Right ventricle myocardium superior (tissue), 1 donor: ENCODE results near the gene MAGOH. TPM values are rescaled to one million over a fixed set of nuclear protein-coding genes. Genes with fewer than 3 reads are reported as not detected.

Experiments used
- ATAC-seq: fragments of 200-7000 bp; cut with Tn5 transposase; one replicate; pipeline ENCODE4 v1.9.1; 2020; ENCODE audit warnings: mild to moderate bottlenecking; ENCODE audit not compliant: poor library complexity
- DNase-seq: peaks from one replicate; pipeline ENCODE4 v3.0.0-alpha.2; 2020
- intact Hi-C: fragments of 100-400 bp; cut with DNase I; formaldehyde crosslinking; loops from one replicate; pipeline ENCODE4 v1.11.2; 2022
- total RNA-seq: library from RNA; stranded (reverse); fragmentation: NEBNext Ultra II Directional; extraction: Animal tissue kit (Norgen Biotek cat#: 25700); gene quantifications from one replicate; pipeline ENCODE4 v1.2.1, GENCODE V29; 2021
- donor health status: DM: no; HTN: yes; CAD: no; lungs with severe emphysema.

MAGOH gene
- total RNA-seq, 1 donor from 2014 or later: 24.3 TPM

DNA sequence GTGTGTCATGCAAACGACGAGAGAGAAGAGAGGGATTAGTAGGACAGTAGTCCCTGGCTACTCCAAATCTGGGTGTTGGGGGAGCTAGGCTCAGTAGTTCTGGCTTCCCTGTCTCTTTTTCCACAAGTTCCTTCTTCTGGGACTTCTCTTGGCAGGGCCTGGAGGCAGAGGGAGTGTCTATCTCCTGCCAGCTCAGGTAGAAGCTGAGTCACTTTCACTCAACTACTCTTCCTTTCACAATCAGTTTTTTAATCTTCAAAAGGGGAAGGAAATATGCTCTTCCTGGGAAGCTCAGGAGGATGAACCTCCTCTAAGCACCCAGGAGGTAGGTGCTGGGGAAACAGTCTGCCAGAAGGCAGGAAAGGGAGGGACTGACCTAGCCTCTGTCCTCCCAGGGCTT is 35.2 kb upstream of the MAGOH start:
- no peak for ATAC-seq
- intact Hi-C loops: no loop called here
- no peak for DNase-seq

DNA sequence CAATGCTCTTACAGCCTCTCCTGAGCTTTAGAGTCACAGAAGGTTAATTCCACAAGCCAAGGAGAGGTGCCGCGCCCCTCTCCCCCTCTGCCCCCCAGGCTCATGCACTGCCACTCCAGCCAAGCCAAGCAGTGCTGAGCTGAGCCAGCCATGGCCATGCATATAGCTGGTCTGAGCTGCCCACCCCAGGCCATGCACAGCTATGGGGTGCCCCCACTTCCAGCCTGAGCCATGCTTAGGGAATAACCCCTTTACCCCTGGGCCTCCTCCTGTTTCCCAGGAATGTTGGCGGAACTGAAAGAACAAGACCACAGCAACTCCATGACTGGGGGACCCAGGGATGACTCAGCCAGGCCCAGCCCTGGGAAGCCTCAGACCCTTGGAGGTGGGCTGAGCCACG is 34.0 kb upstream of the MAGOH start:
- ATAC-seq (no peak), DNase-seq (no peak)
- intact Hi-C loops: no loop called here

DNA sequence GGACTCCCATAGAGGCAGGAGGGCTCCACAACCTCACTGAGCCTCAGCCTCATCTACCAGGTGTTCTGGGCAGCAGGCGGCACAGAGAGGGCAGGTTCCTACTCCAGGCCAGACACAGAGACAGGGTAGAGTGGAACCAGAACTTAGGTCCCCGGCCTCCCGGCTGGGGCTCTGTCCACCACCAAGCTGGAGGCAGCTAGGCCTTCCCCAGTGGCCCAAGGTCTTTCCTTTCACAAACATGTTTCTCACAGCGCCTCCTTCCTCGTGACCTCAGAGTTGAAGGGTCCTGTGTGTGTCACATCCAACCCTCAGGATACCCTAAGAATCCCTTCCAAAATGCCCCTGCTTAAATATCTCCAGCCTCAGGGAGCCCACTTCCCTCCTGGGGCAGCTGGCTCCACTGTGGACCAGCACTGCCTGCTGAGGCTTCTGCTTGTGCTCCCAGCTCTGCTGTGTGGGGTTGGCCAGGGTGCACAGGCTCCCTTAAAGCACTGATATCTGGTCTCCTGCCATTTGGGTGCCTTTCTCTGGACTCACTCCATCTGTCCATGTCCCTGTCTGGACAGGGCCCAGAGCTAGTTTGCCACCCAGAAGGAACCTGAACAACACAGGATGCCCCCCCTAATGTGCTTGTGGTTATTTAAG is 33.2 kb upstream of the MAGOH start:
- intact Hi-C loops: no loop called here
- ATAC-seq: no peak
- DNase-seq: no peak

DNA sequence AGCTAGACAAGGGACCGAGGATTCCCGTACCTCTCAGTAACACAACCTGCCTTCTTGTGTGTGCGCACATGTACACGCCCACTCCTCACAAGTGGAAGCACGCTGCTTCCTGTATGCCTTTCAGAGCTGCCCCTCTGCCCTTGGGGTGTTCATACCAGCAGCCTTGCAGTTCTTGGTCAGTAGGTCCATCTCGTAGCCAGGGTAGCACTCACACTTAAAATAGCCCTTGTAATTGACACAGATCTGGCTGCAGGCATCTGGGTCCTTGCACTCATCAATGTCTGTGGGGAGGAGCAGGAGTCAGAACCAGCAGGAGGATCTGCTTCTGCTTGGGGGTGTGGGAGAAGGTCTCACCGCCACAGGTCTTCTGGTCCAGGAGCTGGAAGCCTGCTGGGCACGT is 32.6 kb upstream of the MAGOH start:
- intact Hi-C loops: no loop called here
- DNase-seq (no peak), ATAC-seq (no peak)

DNA sequence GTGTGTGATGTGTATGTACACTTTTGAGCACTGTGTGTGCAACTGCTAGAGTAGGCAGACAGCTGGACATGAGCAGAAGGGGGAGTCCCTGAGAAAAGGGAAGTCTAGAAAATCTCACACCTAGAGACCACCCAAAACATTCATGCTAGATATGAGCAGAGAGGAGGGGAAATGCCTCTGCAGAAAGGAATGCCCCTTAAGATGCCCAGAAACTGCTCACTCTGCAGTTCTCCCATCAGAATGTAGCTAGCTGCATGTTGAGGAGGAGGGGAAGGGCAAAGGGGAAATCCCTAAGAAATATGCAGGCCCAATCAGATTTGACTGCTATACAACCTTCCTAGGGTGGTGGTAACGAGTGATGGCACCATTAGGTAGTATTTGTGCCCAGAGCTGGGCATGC is 31.8 kb upstream of the MAGOH start:
- ATAC-seq (no peak), DNase-seq (no peak)
- intact Hi-C loops: no loop called here

DNA sequence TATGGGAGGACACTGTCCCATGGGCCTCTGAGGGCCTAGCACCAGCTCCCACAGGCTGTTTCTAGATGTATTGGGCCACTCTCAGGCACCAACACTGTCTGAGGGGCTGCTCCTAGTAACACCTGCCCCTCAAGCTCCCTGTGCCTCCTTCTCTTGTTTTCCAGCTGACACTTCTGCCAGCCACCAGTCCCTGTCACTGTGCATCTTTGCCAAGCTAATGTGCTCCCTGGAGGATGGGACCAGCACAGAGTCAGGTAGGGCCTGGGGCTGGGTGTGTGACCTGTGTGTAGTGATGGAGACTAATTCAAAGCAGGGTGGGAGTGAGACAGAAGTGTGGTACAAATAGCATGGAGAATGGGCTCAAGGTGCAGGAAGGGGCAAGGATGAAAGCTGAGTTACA is 29.4 kb upstream of the MAGOH start:
- intact Hi-C loops: no loop called here
- no peak for ATAC-seq
- no peak for DNase-seq

DNA sequence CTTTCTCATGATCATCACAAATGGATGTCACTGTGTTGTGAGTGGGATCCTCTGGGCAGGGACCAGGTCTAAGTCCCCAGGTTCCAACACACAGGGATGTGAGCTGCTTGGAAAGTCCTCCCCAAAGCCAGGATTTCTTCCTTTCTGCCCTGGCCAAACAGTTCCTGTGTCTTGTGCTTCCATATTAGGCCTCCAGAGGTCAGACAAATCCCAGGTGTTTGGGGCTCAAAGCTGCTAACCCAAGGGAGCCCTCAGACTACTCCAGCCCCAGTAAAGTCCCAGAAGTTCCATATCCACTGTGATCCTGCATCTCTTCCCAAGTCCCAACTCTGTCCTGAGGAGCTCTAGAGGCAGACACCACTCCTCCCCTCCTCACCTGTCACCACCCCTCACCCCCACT is 27.7 kb upstream of the MAGOH start:
- intact Hi-C loops: no loop called here
- DNase-seq: no peak
- no peak for ATAC-seq

DNA sequence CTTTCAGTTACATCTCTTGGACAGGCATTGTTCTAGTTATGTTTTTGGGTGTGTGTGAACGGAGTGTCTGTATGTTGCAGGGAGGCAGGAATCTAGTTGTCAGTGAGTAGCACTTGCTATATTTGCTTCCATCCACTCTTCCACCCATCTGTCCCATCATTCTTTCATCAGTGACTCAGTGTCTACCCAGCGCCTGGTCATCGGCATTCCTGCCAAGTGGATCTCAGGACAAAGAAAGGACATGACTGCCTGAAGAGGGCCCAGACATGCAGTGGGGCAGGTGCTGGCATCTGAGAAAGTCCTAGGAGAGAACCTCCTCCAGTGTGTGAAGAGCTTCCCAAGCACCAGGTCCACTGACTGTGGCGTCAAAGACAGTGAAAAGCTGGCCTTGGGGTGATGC is 27.3 kb upstream of the MAGOH start:
- ATAC-seq (no peak), DNase-seq (no peak)
- intact Hi-C loops: no loop called here

DNA sequence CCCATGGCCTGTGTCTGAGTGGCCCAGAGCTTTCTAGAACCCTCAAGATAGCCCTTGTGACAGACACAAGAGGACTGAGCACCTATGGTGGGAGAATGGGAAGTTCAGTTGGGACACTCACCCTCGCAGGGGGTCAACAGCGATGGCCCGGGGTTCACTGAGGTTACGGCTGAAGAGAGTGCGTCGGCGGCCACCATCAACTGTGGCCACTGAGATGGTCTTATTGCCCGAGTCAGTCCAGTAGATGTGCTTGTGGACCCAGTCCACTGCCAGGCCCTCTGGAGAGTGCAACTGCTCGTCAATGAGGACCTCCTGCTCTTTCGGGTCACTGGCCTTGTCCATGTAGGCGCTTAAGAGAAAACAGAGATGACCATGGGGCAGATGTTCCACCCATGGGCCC is 25.7 kb upstream of the MAGOH start:
- DNase-seq (no peak), ATAC-seq (no peak)
- intact Hi-C loops: no loop called here

DNA sequence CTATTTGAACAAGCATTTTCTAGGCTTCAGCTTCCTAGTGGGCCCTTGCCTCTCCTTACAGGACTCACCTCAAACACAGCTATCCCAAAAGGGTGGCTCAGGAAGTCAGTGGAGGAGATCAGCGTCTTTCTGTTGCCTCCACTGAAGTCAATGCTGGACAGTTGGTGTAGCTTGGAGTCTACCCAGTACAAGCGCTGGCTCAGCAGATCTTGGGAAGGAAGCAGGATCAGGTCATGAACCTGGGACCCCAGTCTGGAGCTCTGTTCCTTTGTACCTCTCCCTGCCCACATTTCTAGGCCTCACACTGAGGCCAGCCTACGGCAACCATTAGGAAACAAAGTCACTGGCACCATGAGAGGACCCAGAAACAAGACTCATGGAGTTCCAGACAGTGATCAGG is 23.7 kb upstream of the MAGOH start:
- ATAC-seq (no peak), DNase-seq (no peak)
- intact Hi-C loops: no loop called here

DNA sequence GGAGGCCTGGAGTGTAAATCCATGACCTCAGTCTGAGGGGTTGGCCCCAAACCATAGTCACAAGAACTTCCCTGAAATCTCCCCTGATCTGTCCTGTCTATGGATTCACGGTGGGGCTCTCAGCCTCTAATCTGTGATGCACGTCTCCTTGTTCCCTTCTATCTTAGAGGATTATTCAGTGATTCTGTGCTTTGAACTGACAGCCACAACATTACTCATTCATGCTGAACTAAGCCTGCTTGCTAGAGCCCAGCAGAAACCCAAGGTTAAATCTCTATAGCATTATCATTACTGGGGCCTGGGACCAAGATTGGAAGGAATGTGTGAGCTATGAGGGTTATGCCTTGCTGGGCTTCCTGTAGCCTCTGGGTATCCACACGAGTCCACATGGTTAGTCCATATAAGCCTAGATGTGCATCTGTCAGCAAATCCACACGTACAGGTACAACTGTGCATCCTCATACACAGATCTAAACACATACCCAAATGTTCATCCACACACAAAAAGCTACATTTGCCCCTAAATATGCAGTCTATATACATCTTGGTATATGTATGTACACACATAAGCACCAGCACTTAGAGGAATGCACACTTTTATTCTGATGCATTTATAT is 22.4 kb upstream of the MAGOH start:
- no peak for ATAC-seq
- no peak for DNase-seq
- intact Hi-C loops: no loop called here

DNA sequence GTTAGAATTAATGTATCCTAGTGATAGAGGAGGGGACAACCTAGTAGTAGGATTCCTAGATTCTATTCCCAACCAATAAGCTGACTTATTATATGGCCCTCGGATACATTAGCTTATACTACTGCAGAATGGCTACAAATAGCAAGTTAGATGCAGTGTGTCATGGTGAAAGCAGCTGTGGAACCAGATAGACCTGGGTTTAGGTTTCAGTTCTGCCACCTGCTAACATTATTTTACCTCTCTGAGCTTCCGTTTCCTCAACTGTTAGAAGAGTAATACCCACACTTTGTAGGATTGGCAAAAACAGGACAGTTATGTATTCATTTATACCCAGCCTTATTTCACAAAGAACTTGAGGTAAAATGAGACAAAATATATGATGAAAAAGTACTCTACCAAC is 21.6 kb upstream of the MAGOH start:
- no peak for ATAC-seq
- no peak for DNase-seq
- intact Hi-C loops: no loop called here

DNA sequence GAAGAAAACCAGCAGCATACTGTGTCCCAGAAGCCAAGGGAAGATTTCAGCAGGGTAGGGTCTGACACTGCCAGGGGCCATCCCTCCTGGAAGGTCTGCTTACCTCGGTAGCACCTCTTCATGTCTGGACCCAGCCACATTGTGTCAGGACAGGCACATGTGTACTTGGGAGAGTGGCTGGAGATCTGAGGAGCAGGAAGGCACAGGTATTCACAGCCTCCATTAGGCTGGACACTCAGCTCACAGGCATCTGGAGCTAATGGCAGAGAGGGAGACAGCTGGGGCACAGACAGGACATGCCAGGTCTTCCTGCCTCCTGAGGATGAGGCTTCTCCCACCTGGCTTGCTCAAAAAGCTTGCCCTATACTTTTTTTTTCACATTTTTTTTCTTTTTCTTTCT is 19.9 kb upstream of the MAGOH start:
- DNase-seq (no peak), ATAC-seq (no peak)
- intact Hi-C loops: no loop called here

DNA sequence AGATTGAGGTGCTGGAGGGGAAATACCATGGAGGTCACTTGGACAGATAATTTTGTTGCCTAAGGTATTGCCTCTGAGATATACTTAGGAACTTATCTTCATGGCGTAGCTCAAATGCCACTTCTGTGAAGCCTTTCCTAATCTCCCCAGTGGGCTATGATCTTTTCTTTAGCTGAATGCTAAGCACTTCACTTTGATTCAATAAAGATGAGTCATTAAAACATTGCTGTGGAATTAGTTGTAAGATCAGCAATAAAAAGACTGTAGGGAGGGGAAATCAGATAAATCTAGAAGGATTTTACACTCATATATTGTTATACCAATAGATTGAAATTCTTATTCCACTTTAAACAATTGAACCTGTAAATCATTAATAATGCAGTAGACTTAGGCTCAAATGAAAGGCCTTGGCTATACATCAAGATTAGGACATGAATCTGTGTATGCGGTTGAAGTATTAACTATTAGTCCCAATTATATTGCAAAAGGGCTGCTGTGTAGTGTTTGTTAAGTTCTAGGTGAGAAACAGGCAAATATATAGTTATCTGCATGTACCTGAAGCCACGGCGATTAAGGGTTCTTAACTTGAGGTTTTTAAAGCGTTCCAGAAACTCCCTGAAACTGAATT is 19.2 kb upstream of the MAGOH start:
- intact Hi-C loops: no loop called here
- ATAC-seq: no peak
- DNase-seq: no peak

DNA sequence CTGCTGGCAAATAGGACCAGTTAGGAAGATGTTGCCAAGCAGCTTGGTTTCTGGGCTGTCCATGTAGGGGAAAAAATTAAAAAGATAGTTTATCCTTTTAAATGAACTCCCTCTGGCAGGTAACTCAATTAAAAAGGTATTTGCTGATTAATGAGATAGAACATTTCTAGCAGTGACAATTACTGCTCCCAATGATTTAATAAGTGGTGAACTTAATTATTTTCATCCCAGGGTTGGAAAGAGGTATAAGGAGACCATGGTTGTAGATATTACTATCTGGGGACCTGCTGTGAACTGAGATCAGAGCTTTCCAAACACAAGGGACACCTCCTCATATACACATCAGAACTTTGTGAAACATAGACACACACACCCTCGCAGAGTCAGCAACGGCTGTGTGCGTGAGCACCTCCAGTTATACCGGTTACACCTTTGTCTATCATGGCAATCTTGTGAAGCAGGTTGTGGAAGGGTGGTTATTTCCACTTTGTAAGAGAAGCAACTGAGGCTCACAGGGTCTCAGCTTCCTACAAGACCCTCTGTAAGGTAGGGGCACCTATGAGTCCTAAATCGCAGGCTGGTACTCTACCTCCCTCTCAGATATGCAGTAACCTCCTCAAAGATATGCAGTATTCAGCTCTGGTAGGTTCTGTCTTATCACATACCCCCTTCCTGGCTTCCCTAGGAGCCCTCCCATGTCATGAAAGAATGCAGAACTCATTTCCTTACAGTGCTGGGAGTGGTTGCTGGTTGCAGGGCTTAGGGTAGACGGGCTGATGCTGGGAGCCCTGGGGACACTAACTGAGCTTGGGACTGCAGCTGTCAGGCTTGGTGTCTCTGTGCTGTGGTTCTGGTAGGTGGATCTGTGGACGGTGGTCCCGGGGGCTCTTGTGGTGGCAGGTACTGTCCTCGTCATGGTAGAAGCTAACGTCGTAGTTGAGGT is 18.5 kb upstream of the MAGOH start:
- intact Hi-C loops: no loop called here
- DNase-seq: no peak
- no peak for ATAC-seq

DNA sequence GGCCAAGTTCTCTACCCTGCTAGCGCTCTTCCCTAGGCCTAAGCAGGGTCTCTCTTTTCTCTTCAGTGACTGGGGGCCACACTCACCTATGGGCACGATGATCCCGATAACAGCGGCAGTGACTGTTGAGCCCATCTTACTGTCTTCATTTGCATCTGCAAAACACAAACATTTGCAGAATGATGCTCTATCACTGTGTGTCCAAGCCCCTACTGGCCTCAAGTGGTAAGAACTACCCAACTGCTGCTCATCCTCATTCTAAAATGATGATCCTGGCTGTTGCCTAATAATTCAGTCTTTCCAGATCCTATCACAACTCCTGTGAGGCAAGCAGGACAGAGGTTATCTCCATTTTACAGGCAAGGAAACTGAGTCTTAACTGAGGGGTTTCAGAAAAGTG is 16.7 kb upstream of the MAGOH start:
- intact Hi-C loops: no loop called here
- DNase-seq: no peak
- ATAC-seq: no peak

DNA sequence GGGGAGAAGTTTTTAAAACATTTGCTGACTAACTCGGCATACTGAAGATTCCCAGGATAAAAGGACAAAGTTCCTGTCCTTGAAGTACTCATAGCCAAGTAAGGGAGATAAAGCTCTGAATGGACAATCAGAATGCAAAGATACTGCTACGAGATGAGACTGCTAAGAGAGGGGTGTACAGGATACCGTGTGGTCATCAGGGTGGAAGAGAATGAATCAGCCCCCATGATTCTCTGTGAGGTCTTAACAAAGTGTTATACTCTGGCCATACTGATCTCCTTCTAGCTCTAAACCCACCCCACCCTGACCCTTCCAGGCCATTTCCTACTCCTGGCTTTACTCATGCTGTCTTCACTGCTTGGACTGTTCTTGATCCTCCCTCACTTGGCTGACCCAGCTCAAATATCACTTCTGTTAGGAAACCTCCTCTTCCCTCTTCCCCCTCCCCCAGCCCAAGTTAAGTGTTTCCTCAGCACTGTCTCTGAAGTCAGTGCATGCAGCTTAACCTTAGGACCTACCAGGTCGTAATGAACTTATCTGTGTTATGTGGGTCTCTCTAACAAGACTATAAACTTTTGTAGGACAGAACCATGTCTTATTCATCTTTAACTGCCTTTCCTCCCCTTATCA is 15.8 kb upstream of the MAGOH start:
- ATAC-seq: no peak
- DNase-seq: no peak
- intact Hi-C loops: no loop called here

DNA sequence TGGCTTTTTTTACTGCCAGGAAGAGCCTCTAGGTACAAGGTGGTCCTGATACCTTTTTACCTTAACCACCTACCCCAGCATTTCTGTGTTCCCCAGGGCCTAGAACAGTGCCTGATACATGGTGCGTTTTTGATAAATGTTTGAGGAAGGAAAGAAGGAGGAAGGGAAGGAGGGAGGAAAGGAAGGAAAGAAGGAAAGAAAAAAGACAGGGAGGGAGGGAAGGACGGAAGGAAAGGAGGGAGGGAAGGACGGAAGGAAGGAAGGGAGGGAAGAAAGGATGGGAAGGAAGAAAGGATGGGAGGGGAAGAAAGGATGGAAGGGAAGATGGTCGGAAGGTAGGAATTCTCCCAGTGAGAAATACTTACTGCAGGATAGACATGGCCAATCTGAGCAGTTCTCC is 12.0 kb upstream of the MAGOH start:
- no peak for ATAC-seq
- intact Hi-C loops: no loop called here
- DNase-seq: no peak

DNA sequence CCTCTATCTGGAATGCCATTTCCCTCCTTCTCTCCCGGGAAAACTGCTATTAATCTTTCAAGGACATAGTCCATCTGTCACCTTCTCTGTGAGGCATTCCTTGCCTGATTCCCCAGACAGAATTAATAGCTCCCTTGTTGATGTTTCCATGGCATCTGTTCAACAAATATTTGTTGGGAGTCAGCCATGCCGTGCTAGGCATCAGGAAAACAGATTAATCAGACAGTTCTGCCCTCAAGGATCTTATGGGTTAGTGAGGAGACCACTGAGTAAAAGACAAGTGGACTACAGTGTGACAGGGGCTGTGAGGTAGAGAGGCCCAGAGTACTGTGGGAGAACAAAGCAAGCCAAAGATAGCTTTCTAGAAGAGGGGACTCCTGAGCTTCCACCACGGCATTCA is 11.4 kb upstream of the MAGOH start:
- intact Hi-C loops: no loop called here
- no peak for DNase-seq
- peak; percentile 59 for ATAC-seq
